ENCODE results near the gene RGS13. TPM values are rescaled to one million over a fixed set of nuclear protein-coding genes. Genes with fewer than 3 reads are reported as not detected.

RGS13 gene
- total RNA-seq, 4 donors from 2014 or later: 0.77 to 1.9 (median 1.1) TPM; not detected in 1

GRCh38 chr1:192703283-192704206 is 67.6 kb downstream of the RGS13 start:
- no peak for ATAC-seq

GRCh38 chr1:192705510-192705909 is 69.6 kb downstream of the RGS13 start:
- Histone ChIP-seq H3K9me3 (no peaks in the 10 kb centered on the region), H3K27me3 (no peaks in the 10 kb centered on the region), H3K4me1 (peaks cover 0 to 20% (median 6%) of the 10 kb centered on the region in 3 donors), H3K36me3 (no peaks in the 10 kb centered on the region), H3K27ac (no peak overlapping the region), H3K4me3 (no peak overlapping the region)
- TF ChIP-seq EP300 (IDR thresholded peaks at IDR 0.05) (no peak), POLR2AphosphoS5 (IDR thresholded peaks at IDR 0.05) (no peak), POLR2A (IDR thresholded peaks at IDR 0.05) (no peak), CTCF (IDR thresholded peaks at IDR 0.05) (no peak)
- WGBS, 2 donors (ENCODE audit: low coverage in 1 of 2): 100% methylated on average over 2 of the region's 2 CpGs
- ATAC-seq: no peak

More at GRCh38 chr1:192703283-192704206, 67.6 kb downstream of the RGS13 start:
- H3K9me3 ChIP-seq: no peaks in the 10 kb centered on the region
- no peak overlapping the region for H3K27ac ChIP-seq
- H3K4me3 ChIP-seq: no peak overlapping the region
- H3K36me3 ChIP-seq: no peaks in the 10 kb centered on the region
- no peaks in the 10 kb centered on the region for H3K27me3 ChIP-seq
- H3K4me1 ChIP-seq: peaks cover 0 to 23% (median 6%) of the 10 kb centered on the region in 3 donors
- WGBS, 2 donors (ENCODE audit: low coverage in 1 of 2): 91 to 94% methylated on average over 3 to 5 of the region's 5 CpGs
- TF ChIP-seq CTCF (IDR thresholded peaks at IDR 0.05): no peak
- no peak for TF ChIP-seq POLR2AphosphoS5 (IDR thresholded peaks at IDR 0.05)
- no peak for TF ChIP-seq EP300 (IDR thresholded peaks at IDR 0.05)

GRCh38 chr1:192706936-192707335 is 71.0 kb downstream of the RGS13 start:
- no peaks in the 10 kb centered on the region for H3K27me3 ChIP-seq
- ATAC-seq: no peak
- 57 to 71% methylated on average over 2 of the region's 2 CpGs for WGBS, 2 donors (ENCODE audit: low coverage in 1 of 2)
- H3K4me3 ChIP-seq: no peak overlapping the region
- no peak for TF ChIP-seq EP300 (IDR thresholded peaks at IDR 0.05)
- TF ChIP-seq CTCF (IDR thresholded peaks at IDR 0.05): no peak
- no peak for TF ChIP-seq POLR2AphosphoS5 (IDR thresholded peaks at IDR 0.05)
- no peak for TF ChIP-seq POLR2A (IDR thresholded peaks at IDR 0.05)
- H3K9me3 ChIP-seq: no peaks in the 10 kb centered on the region
- H3K4me1 ChIP-seq: peaks cover 0 to 6% (median 1%) of the 10 kb centered on the region in 3 donors
- no peaks in the 10 kb centered on the region for H3K36me3 ChIP-seq
- H3K27ac ChIP-seq: no peak overlapping the region

GRCh38 chr1:192707978-192708547 is 72.1 kb downstream of the RGS13 start:
- no peak overlapping the region for H3K27ac ChIP-seq
- H3K27me3 ChIP-seq: no peaks in the 10 kb centered on the region
- no peaks in the 10 kb centered on the region for H3K9me3 ChIP-seq
- H3K4me3 ChIP-seq: no peak overlapping the region
- WGBS, 2 donors (ENCODE audit: low coverage in 1 of 2): 72 to 83% methylated on average over 3 of the region's 3 CpGs
- TF ChIP-seq CTCF (IDR thresholded peaks at IDR 0.05): no peak
- TF ChIP-seq POLR2AphosphoS5 (IDR thresholded peaks at IDR 0.05): no peak
- TF ChIP-seq EP300 (IDR thresholded peaks at IDR 0.05): no peak
- no peak for TF ChIP-seq POLR2A (IDR thresholded peaks at IDR 0.05)
- no peaks in the 10 kb centered on the region for H3K36me3 ChIP-seq
- no peak for ATAC-seq
- H3K4me1 ChIP-seq: no peaks in the 10 kb centered on the region

Data from gastroesophageal sphincter (tissue), 4 donors.